Stimulated activated CD4-positive, alpha-beta T cell treated with anti-CD3 and anti-CD28 coated beads, Interleukin-15, amount 100 ng/mL, for 1 hour (primary cell): ENCODE data around the gene SIN3B.

ENCODE experiments used
- DNase-seq, 2 donors: peaks; one replicate each; pipeline ENCODE4 v3.0.0-alpha.2; 2020; ENCODE audit warnings: low read depth in 1 of 2, low spot score in 1 of 2

The SIN3B gene

GRCh38 chr19:16887353-16888265, 58.4 kb downstream of the SIN3B start:
- no peak for DNase-seq

- DNase-seq = no peak
Measured at GRCh38 chr19:16888629-16889365, 59.6 kb downstream of the SIN3B start, which contains the start of gene F2RL3. Gene F2RL3, plus strand, starts transcription at chr19:16888999. Its CDS starts 191 bp downstream, at chr19:16889190.

GRCh38 chr19:16889366-16889882, 60.2 kb downstream of the SIN3B start:
- DNase-seq = no peak

- no peak for DNase-seq
Measured at GRCh38 chr19:16889883-16890460, 60.8 kb downstream of the SIN3B start.

DNA sequence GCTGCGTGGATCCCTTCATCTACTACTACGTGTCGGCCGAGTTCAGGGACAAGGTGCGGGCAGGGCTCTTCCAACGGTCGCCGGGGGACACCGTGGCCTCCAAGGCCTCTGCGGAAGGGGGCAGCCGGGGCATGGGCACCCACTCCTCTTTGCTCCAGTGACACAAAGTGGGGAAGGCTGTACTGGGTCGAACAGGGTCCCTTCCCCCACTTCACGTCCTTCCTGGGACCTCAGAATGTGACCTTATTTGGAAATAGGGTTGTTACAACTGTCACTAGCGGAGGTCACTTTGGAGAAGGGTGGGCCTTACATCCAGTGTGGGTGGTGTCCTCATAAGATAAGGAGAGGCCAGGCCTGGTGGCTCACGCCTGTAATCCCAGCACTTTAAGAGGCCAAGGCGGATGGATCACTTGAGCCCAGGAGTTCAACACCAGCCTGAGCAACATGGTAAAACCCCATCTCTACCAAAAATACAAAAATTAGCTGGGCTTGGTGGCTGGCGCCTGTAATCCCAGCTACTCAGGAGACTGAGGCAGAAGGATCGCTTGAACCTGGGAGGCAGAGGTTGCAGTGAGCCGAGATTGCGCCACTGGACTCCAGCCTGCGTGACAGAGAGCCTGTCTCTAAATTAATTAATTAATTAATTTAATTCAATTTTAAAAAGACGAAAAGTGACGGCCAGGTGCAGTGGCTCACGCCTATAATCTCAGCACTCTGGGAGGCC, 61.4 kb downstream of the SIN3B start:
- no peak for DNase-seq

DNA sequence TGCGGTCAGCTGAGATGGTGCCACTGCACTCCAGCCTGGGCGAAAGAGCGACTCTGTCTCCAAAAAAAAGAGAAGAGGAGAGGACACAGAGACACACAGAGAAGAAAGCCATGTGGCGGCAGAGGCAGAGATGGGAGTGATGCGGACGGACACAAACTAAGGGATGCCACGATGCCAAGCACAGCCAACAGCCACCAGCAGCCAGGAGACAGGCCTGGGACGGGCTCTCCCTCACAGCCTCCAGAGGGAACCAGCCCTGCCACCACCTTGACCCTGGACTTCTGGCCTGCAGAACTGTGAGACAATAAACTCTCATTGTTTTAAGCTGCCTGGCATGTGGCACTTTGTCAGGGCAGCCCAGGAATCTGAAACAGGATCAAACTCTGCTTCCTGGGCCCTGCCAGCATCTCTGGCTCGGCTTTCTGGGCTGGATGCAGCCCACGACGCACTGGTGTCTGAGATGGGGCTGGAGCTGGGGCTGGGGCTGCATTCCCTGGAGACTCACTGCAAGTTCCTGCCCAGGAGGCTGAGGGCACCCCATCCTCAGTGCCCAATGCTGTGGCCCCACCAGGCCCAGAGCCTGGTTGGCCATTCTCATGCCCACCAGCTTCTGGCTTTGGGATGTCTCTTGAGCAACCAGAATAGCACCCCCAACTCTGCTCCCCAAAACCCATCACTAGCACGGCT, 62.6 kb downstream of the SIN3B start:
- DNase-seq = no peak

GRCh38 chr19:16892436-16892835, 63.2 kb downstream of the SIN3B start:
- DNase-seq = no peak

DNA sequence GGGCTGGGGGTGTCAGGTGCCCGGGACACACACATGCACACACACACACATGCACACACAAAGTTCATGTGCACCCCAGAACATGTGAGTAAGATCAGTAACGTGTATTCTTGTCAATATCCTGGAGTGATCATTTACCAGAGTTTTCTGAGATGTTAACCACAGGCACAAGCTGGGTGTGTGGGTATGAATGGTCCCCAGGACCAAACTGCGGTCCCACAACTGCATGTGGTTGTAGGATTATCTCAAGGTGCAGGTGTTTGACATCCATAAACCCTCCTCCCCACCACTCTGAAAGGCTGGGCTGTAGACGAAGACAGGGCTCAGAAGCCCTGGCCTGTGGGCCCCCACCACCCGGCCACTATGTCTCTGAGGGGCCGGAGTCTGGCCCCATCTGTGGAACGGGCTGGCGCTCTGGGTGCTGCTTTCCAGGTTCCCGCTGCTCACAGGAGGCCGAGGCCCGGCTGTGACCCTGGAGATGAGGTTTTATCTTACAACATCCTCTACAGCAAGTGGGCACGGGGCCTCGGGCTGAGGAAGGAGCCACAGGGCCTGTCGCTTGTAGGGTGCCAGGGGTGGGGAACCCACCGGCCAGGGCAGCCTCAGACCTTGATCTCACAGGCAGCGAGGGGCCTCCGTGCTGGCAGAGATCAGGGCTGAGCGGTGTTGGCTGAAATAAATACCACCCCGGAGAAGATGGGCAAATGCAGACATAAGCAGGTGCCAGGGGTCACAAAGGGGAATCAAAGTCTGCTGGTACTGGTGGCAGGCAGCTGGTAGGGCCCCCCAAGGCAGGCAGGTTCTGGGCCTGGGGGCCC, 63.9 kb downstream of the SIN3B start:
- DNase-seq = no peak

- no peak for DNase-seq
Measured at GRCh38 chr19:16893686-16893989, 64.4 kb downstream of the SIN3B start.

DNA sequence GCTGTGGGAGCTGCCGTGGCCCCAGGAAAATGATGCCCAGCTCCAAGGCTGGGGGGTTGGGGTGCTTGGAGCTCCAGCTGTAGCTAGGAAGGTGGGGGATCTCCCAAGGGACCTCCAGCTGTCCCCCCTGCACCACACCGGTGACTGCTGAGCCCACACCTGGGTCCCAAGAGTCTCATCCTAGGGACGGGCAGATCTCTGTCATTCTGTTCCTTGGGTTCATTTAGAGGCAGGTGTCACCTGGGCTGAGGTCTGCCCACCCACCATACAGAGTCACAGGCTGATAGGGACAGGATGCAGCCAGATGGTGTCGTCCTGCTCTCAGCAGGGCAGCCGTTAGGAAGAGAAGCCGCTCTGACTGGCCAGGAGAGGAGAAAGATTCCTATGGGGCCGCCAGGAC, 64.9 kb downstream of the SIN3B start:
- DNase-seq = no peak

- no peak for DNase-seq
Measured at GRCh38 chr19:16895467-16896145, 66.4 kb downstream of the SIN3B start.

- DNase-seq = no peak
Measured at GRCh38 chr19:16896146-16897028, 67.2 kb downstream of the SIN3B start.

- DNase-seq = peak; percentile 25 to 32
Measured at GRCh38 chr19:16897029-16897855, 68.0 kb downstream of the SIN3B start.

GRCh38 chr19:16897856-16898161, 68.6 kb downstream of the SIN3B start:
- peak in 1 of 2 donors; percentile 9 for DNase-seq

DNA sequence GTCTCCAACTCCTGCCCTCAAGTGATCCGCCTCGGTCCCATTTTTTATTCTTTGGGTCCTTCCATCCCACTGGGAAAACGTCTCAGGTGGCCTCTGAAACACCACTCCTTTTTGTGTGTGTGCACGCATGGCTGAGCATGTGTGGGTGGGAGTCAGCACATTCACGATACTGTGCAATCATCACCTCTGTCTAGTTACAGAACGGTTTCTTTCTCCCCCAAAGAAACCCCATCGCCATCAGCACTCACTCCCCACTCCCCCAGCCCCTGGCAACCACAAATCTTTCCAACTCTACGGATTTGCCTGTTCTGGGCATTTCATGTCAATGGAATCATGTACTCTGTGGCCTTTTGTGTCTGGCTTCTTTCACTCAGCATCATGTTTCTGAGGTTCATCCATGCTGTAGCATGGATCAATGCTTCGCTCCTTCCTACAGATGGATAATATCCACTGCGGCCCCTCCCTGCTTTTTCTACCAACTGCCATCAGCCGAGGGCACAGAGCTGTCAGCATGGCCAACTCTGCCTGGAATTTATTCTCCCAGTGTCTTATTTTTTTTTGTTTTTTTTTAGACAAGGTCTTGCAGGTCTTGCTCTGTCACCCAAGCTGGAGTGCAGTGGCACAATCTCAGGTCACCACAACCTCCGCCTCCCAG, 69.3 kb downstream of the SIN3B start:
- no peak for DNase-seq

- no peak for DNase-seq
Measured at GRCh38 chr19:16899566-16900075, 70.4 kb downstream of the SIN3B start.
